ENCODE data around the gene ALDH1A3. TPM values are rescaled to one million over a fixed set of nuclear protein-coding genes. Genes with fewer than 3 reads are reported as not detected.

The ALDH1A3 gene
- total and polyA plus RNA-seq, 2 of the 13 experiments (the other 11 are each of a cell fraction or from before 2014, with no cell fraction given), result not detected

DNA sequence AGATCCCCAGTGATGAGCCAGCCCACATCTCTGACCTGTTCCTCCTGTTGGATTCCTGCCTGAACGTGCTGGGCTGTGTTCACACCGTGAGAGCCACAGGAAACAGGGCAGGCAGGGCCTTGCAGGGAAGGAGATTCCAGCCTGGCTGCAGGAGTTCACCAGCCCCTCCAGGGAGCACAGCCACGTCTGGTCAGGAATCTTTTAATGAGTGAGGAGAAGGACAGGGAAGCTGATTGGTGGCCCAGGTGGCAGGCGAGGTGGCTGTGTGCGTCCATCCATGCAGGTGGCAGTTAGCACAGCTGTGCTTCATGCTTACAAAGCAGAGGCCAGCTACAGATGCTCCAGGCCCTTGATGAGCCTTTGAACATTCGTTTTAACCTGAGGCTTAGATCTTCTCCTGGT lies 50.0 kb downstream of the ALDH1A3 start (continued):
- TF ChIP-seq, protein P1, sequence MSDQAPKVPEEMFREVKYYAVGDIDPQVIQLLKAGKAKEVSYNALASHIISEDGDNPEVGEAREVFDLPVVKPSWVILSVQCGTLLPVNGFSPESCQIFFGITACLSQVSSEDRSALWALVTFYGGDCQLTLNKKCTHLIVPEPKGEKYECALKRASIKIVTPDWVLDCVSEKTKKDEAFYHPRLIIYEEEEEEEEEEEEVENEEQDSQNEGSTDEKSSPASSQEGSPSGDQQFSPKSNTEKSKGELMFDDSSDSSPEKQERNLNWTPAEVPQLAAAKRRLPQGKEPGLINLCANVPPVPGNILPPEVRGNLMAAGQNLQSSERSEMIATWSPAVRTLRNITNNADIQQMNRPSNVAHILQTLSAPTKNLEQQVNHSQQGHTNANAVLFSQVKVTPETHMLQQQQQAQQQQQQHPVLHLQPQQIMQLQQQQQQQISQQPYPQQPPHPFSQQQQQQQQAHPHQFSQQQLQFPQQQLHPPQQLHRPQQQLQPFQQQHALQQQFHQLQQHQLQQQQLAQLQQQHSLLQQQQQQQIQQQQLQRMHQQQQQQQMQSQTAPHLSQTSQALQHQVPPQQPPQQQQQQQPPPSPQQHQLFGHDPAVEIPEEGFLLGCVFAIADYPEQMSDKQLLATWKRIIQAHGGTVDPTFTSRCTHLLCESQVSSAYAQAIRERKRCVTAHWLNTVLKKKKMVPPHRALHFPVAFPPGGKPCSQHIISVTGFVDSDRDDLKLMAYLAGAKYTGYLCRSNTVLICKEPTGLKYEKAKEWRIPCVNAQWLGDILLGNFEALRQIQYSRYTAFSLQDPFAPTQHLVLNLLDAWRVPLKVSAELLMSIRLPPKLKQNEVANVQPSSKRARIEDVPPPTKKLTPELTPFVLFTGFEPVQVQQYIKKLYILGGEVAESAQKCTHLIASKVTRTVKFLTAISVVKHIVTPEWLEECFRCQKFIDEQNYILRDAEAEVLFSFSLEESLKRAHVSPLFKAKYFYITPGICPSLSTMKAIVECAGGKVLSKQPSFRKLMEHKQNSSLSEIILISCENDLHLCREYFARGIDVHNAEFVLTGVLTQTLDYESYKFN (CRISPR knock-in tag; conservative IDR thresholded peaks at IDR 0.05), result no peak

DNA sequence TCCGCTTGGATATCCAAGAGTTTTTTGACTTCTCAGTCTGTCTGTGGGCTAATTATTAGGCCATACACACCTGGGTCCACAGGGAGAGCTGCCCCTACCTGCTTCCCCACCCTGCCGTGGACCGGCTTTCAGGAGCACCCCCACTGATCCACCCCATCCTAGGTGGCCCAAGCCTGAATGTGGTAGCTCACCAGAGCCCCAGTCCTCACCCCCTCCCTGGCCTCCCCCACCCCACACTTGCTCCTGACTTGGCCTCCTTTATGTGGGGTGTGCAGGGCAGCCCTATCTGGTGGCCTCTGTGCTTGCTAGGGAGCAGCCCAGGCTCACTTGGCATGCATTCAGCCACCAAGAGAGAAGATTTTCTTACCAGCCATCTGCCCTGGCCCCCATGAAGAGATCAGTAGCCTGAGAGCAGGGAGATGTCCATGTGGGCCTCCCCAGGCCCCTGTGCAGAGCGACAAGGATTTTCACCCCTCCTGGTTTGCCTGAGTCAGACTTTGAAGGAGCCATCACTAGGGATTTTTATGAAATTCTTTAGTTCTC lies 50.7 kb downstream of the ALDH1A3 start:
- 93% methylated on average over 3 of the region's 4 CpGs for WGBS (ENCODE audit: low lambda C conversion rate)
- POLR2A ChIA-PET, result no interaction called here
- no peak for FAIRE-seq

More for the DNA sequence above, 50.7 kb downstream of the ALDH1A3 start:
- DNase-seq (ENCODE audit: low spot score) (no peak), ATAC-seq (no peak)
- no peak overlapping the region for H2AFZ ChIP-seq (ENCODE audit: low read length)
- no peak overlapping the region for H3K4me2 ChIP-seq (ENCODE audit: low read depth, low read length)
- H3K27ac ChIP-seq (ENCODE audit: extremely low read length, insufficient read depth, low read length), result no peak overlapping the region
- no TSS peak for BruUV-seq (replicated peaks)
- in situ Hi-C loops (cut with HindIII; ENCODE audit: extremely low pct_ligation_motif_present, low pct_unique_long_range_greater_than_20kb), result no loop called here
- intact Hi-C loops (cut with micrococcal nuclease; ENCODE audit: unreplicated experiment), result no loop called here
- no peaks in the 10 kb centered on the region for H3K79me2 ChIP-seq (ENCODE audit: insufficient read depth, low read length)
- no peaks in the 10 kb centered on the region for H3K36me3 ChIP-seq (replicated peaks in 1 of 2; ENCODE audit: control insufficient read depth in 1 of 2, insufficient read depth in 2 of 2, low read length in 2 of 2)
- no peaks in the 10 kb centered on the region for H4K20me1 ChIP-seq (ENCODE audit: insufficient read depth, low read length)
- no peak overlapping the region for H3K9ac ChIP-seq (ENCODE audit: insufficient read depth, low read depth, low read length)
- TF ChIP-seq ZNF496 (CRISPR knock-in tag; IDR thresholded peaks at IDR 0.05; ENCODE audit: insufficient replicate concordance) (no peak), MBNL3 (CRISPR knock-in tag; conservative IDR thresholded peaks at IDR 0.05) (no peak), SAFB2 (CRISPR knock-in tag; IDR thresholded peaks at IDR 0.05; ENCODE audit: borderline replicate concordance, low read depth) (no peak), ZNF33B (CRISPR knock-in tag; IDR thresholded peaks at IDR 0.05) (no peak)
- H3K4me3 ChIP-seq (replicated peaks in 1 of 3; ENCODE audit: insufficient read depth in 1 of 3, low read depth in 2 of 3, low read length in 3 of 3), result no peak overlapping the region
- H3K4me1 ChIP-seq (ENCODE audit: insufficient read depth, low read length), result no peaks in the 10 kb centered on the region
- peaks cover 0 to 43% of the 10 kb centered on the region in 2 experiments; a peak in 4 of 5 replicates for H3K27me3 ChIP-seq (ENCODE audit: control insufficient read depth in 1 of 2, insufficient read depth in 2 of 2, low read length in 2 of 2)
- CTCF ChIA-PET (ENCODE audit: low intra/inter-chr PET ratio, low total read pairs), result no interaction called here
- H3K9me3 ChIP-seq (ENCODE audit: low read length), result no peaks in the 10 kb centered on the region
